Heart left ventricle (tissue), 16 donors: ENCODE measurements around the gene ZNF865. TPM values are rescaled to one million over a fixed set of nuclear protein-coding genes. Genes with fewer than 3 reads are reported as not detected.
A peak's percentile ranks its signal among the peaks of the same experiment; 100 is the strongest.

Experiments used
- ATAC-seq, 4 donors: fragments of 200-7000 bp; cut with Tn5 transposase; one replicate each; pipeline ENCODE4 v1.9.1; 2020 to 2022; ENCODE audit warnings: moderate library complexity in 4 of 4, mild to moderate bottlenecking in 3 of 4, moderate number of reproducible peaks in 1 of 4
- DNase-seq, 5 donors: peaks; one replicate each; pipeline ENCODE4 v3.0.0-alpha.2; 2020
- H3K27ac ChIP-seq, 12 donors: fragments of 200-600 bp; sonication (generic) in 4 of 12; one replicate each; pipeline versions ENCODE4 v1.5.0 to v1.8.0; 2016 to 2022; ENCODE audit warnings: mild to moderate bottlenecking in 2 of 12
- H3K27me3 ChIP-seq, 9 donors: fragments of 200-600 bp; sonication (generic) in 2 of 9; one replicate each; pipeline versions ENCODE4 v1.5.1 to v1.8.0; 2016 to 2022; ENCODE audit warnings: mild to moderate bottlenecking in 3 of 9
- H3K36me3 ChIP-seq, 9 donors: fragments of 200-600 bp; sonication (generic) in 2 of 9; one replicate each; pipeline versions ENCODE4 v1.5.0 to v1.8.0; 2018 to 2022; ENCODE audit warnings: mild to moderate bottlenecking in 2 of 9
- H3K4me1 ChIP-seq, 12 donors: fragments of 200-600 bp; sonication (generic) in 4 of 12; one replicate each; pipeline versions ENCODE4 v1.5.0 to v1.8.0; 2016 to 2022; ENCODE audit warnings: mild to moderate bottlenecking in 3 of 12
- H3K4me3 ChIP-seq, 12 donors: fragments of 200-600 bp; sonication (generic) in 4 of 12; one replicate each; pipeline versions ENCODE4 v1.5.0 to v1.8.0; 2017 to 2022; ENCODE audit warnings: mild to moderate bottlenecking in 9 of 12, moderate library complexity in 4 of 12
- H3K9me3 ChIP-seq, 12 donors: fragments of 200-600 bp; sonication (generic) in 4 of 12; one replicate each; pipeline versions ENCODE4 v1.5.0 to v1.8.0; 2016 to 2022; ENCODE audit warnings: mild to moderate bottlenecking in 1 of 12
- POLR2A ChIP-seq, 2 donors: fragments of 450-650 bp; IDR thresholded peaks; one replicate each; pipeline ENCODE4 v1.6.1; 2017; ENCODE audit warnings: antibody characterized with exemption in 2 of 2, mild to moderate bottlenecking in 2 of 2, moderate library complexity in 2 of 2
- WGBS, 4 donors: extraction: QIAGEN DNeasy Blood & Tissue Kit in 2 of 4; methylation state at CpG; one replicate each; pipeline versions ENCODE4 v1.1.5 to v1.1.7; 2013 to 2018; 5-methylcytosine and 5-hydroxymethylcytosine counted together
- intact Hi-C, 10 donors: fragments of 100-400 bp; cut with DNase I; formaldehyde crosslinking; loops; one replicate each; pipeline versions ENCODE4 v1.11.1 to v1.14.2; 2022
- polyA plus RNA-seq, 2 donors: library from polyadenylated mRNA; stranded (reverse); fragments of 200-250 nt; gene quantifications; one replicate each; pipeline ENCODE4 v1.2.3, GENCODE V29; 2013
- total RNA-seq, 9 donors: library from RNA; depleted of rRNA in 2 of 9; stranded (reverse); fragments of >200 nt in 2 of 9; fragmentation: NEBNext Ultra II Directional in 3 of 9; extraction: Animal tissue kit (Norgen Biotek cat#: 25700) in 3 of 9; gene quantifications; one replicate each; pipeline versions ENCODE4 v1.1.0 to v1.2.4, GENCODE V29; 2016 to 2023
- TF ChIP-seq, protein P1 (sequence below), 12 donors: fragments of 200-600 bp; sonication (generic) in 4 of 12; IDR thresholded peaks; one replicate each; pipeline versions ENCODE4 v1.5.0 to v1.8.0; 2018 to 2022; ENCODE audit warnings: antibody characterized with exemption in 12 of 12, mild to moderate bottlenecking in 5 of 12
- donor health status: ischemic (EF 13 %, LVEDD 7.1; RV severe dilation, severe dysfunction).
- donor health status: healthy with polysubstance abuse.
- donor health status: DM: no; HTN: yes; CAD: no.
- donor health status: DM: no; HTN: no; CAD: no.
- donor health status: ischemic (EF 25% LVEDD 6.9; RV normal size, moderate dysfunction).
- donor health status: ischemic (EF 25% LVEDD 5.7; RV mildly dilated, moderate dysfunction).
- donor health status: healthy.
- donor health status: DM: yes; HTN: yes; CAD: no.
- donor health status: ischemic (EF 35%, LVEDD 5.7; RV mildly dilated, moderate dysfunction).
- donor health status: nonischemic (EF 11% LVEDD 7.7; RV severe dilation, severe dysfunction).
- donor health status: DM: yes; HTN: yes; CAD: no.
- donor health status: PGD.
- donor health status: ischemic (EF 29% LVEDD 5.4; RV normal size, mild dysfunction).
- donor health status: nonischemic (EF 23%, LVEDD 6.1; RV moderate dilation, normal function).

The ZNF865 gene
- total and polyA plus RNA-seq, 11 donors = 11.4 to 24.3 (median 14.2) TPM

DNA sequence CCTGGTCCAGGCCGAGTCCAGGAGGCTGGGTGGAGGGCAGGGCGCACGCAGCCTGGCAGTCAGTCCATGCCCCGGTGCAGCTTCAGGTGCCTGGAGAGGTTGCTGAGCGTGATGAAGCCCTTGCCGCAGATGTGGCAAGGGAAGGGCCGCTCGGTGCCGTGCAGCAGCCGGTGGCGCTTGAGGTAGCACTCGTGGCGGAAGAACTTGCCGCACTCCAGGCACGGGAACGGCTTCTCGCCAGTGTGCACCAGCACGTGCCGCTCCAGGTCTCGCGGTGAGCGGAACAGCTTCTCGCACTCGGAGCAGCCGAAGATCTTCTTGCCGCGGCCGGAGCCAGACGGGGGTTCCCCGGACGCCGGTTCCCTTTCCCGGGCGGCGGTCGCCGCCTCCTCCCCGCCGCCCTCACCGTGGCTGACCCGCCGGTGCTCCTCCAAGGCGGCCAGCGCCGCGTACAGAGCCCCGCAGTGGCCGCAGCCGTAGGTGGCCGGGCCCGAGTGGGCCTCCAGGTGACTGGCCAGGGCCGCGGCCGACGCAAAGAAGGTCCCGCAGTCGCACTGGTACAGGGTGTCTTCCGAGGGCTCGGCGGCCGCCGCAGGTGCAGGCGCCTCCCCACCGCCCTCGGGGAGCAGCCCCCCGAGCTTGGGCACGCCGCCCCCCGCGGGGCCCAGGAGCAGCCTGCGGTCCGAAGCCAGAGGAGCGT lies 12.9 kb upstream of the ZNF865 start:
- 83 to 92% (median 88%) methylated on average over 49 to 73 of the region's 73 CpGs for WGBS, 4 donors
- H3K27me3 ChIP-seq = no peaks in the 10 kb centered on the region
- TF ChIP-seq, protein P1, sequence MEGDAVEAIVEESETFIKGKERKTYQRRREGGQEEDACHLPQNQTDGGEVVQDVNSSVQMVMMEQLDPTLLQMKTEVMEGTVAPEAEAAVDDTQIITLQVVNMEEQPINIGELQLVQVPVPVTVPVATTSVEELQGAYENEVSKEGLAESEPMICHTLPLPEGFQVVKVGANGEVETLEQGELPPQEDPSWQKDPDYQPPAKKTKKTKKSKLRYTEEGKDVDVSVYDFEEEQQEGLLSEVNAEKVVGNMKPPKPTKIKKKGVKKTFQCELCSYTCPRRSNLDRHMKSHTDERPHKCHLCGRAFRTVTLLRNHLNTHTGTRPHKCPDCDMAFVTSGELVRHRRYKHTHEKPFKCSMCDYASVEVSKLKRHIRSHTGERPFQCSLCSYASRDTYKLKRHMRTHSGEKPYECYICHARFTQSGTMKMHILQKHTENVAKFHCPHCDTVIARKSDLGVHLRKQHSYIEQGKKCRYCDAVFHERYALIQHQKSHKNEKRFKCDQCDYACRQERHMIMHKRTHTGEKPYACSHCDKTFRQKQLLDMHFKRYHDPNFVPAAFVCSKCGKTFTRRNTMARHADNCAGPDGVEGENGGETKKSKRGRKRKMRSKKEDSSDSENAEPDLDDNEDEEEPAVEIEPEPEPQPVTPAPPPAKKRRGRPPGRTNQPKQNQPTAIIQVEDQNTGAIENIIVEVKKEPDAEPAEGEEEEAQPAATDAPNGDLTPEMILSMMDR (IDR thresholded peaks at IDR 0.05) = no peak
- no peak for TF ChIP-seq POLR2A (IDR thresholded peaks at IDR 0.05)
- H3K36me3 ChIP-seq = peaks cover 0 to 51% (median 33%) of the 10 kb centered on the region in 9 donors
- H3K27ac ChIP-seq = peak overlapping the region in 1 of 12 donors; percentile 51
- DNase-seq = no peak
- H3K4me1 ChIP-seq = peaks cover 0 to 5% (median under 1%) of the 10 kb centered on the region in 12 donors
- intact Hi-C loops = loop anchor here in 1 of 10 donors (10.0 kb wide), 1 partner anchor 78 kb away; no protein-coding TSS in a partner anchor
- no peaks in the 10 kb centered on the region for H3K9me3 ChIP-seq
- ATAC-seq = peak in 2 of 4 donors; percentile 2 to 6
- peak overlapping the region in 1 of 12 donors; percentile 21 for H3K4me3 ChIP-seq

DNA sequence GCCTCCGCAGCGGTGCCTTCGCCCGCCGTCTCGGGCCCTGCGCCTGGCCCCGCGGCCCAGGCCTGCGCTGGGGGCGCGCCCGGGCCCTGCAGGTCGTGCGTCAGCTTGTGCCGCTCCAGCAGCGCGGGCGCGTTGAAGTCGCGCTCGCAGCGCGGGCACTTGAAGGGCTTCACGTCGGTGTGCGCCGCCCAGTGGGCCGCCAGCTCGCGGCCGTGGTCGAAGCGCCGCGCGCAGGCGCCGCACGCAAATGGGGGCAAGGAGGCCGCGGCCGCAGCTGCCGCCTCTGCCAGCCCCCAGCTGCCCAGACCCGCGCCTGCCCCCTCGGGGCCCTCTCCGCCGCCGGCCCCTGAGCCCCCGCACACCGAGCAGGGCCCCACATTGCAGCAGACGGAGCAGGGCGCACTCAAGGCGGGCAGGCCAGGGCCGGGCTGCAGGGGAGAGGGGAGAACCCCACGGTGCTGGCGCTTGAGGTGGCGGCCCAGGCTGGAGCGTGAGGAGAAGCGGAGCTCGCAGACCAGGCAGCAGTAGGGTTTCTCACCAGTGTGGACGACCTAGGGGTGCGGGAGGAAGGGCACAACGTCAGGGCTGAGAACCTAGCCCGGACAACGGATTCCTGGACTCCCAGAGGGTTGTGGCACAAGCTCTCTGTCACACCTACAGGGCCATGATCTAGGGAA lies 12.2 kb upstream of the ZNF865 start:
- TF ChIP-seq, protein P1 (IDR thresholded peaks at IDR 0.05) = no peak
- TF ChIP-seq POLR2A (IDR thresholded peaks at IDR 0.05) = no peak
- WGBS, 4 donors = 76 to 92% (median 81%) methylated on average over 16 to 68 of the region's 68 CpGs
- ATAC-seq (peak in 2 of 4 donors; percentile 27 to 31), DNase-seq (no peak)
- Histone ChIP-seq H3K27me3 (no peaks in the 10 kb centered on the region), H3K9me3 (no peaks in the 10 kb centered on the region), H3K27ac (peak overlapping the region in 1 of 12 donors; percentile 51), H3K36me3 (peaks cover 0 to 52% (median 33%) of the 10 kb centered on the region in 9 donors), H3K4me3 (peak overlapping the region in 1 of 12 donors; percentile 21), H3K4me1 (no peaks in the 10 kb centered on the region)
- intact Hi-C loops = loop anchor here in 1 of 10 donors (10.0 kb wide), 1 partner anchor 78 kb away; no protein-coding TSS in a partner anchor

GRCh38 chr19:55594996-55595545 lies 10.4 kb upstream of the ZNF865 start:
- Histone ChIP-seq H3K4me3 (no peak overlapping the region), H3K27me3 (no peaks in the 10 kb centered on the region), H3K4me1 (peaks cover 0 to 6% (median 0%) of the 10 kb centered on the region in 12 donors), H3K27ac (peak overlapping the region in 2 of 12 donors; percentile 37 to 43), H3K36me3 (peaks cover 0 to 52% (median 33%) of the 10 kb centered on the region in 9 donors), H3K9me3 (no peaks in the 10 kb centered on the region)
- ATAC-seq = no peak
- WGBS, 4 donors = 76 to 86% (median 81%) methylated on average over 4 of the region's 4 CpGs
- intact Hi-C loops = loop anchor here in 4 of 10 donors (5.0 to 10.0 kb wide), 4 partner anchors 37 to 80 kb away; partner anchors contain the start of gene SBK3 (in 2 of the 4)
- DNase-seq = no peak
- no peak for TF ChIP-seq POLR2A (IDR thresholded peaks at IDR 0.05)
- TF ChIP-seq, protein P1 (IDR thresholded peaks at IDR 0.05) = no peak
